Measurements from ENCODE around the gene USP49. TPM values are rescaled to one million over a fixed set of nuclear protein-coding genes. Genes with fewer than 3 reads are reported as not detected.

Gene USP49
- total and polyA plus RNA-seq, 10 of the 15 experiments (the other 5 are each of a cell fraction or from before 2014, with no cell fraction given): 1.0 to 7.7 (median 4.3) TPM

DNA sequence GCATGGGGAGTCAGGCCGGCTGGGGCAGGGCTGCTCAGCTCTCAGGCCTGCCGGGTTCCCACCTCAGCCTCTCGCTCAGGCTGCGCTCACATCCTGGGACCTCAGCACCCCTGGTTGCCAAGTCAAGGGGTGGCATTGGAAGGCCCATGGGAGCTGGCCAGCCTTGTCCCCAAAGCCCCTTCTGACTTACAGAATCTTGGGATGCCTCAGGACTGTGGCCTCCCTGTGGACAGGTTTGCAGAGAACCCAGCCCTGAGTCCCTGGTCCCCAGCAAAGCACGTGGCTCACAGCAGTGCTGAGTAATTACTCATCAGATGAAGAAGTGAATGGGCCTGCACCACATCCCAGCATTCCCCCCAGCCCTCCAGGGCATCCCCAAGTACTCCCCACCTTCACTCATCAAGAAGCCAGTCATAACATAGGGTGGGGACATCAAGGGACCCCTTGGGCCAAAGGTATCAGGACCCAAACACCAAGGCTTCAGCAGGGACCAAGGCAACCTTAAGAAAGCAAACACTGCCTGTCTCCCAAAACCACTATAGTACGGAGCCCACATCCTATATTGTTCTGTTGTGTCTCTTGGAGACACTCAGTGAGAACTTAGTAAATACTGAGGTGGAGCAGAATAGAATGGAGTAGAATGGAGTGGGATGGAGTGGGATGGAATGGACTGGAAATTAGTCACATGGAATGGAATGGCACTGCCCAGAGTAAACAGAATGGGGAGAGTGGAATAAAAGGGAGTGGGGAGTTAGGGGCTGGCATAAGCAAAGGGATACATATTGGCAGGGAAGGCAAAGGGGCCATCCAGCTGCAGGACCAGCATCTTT lies 151.6 kb downstream of the USP49 start:
- Histone ChIP-seq H3K27ac (ENCODE audit: control insufficient read depth, insufficient read depth) (no peak overlapping the region), H3K27me3 (replicated peaks in 1 of 2; ENCODE audit: control insufficient read depth in 2 of 2, insufficient read depth in 2 of 2, low read length in 1 of 2) (no peaks in the 10 kb centered on the region; a peak in 1 of 4 replicates), H3K9ac (ENCODE audit: control insufficient read depth, insufficient read depth, low read length) (no peak overlapping the region), H3K36me3 (ENCODE audit: control insufficient read depth in 2 of 2, insufficient read depth in 2 of 2, low read length in 1 of 2) (no peaks in the 10 kb centered on the region), H3K79me2 (ENCODE audit: control insufficient read depth, insufficient read depth, low read length) (no peaks in the 10 kb centered on the region), H3K4me3 (no peak overlapping the region), H4K20me1 (ENCODE audit: control insufficient read depth, insufficient read depth) (no peaks in the 10 kb centered on the region), H3K4me2 (ENCODE audit: control insufficient read depth, insufficient read depth) (no peak overlapping the region), H2AFZ (ENCODE audit: control insufficient read depth, low read depth, low read length) (no peak overlapping the region), H3K4me1 (ENCODE audit: control insufficient read depth, insufficient read depth, low read length) (no peaks in the 10 kb centered on the region), H3K9me3 (replicated peaks; ENCODE audit: control insufficient read depth, insufficient read depth, low read length) (no peaks in the 10 kb centered on the region)
- ChIA-PET SMC1A (ENCODE audit: uncharacterized antibody, unreplicated experiment) (no interaction called here), POLR2A (no interaction called here), RAD21 (ENCODE audit: unreplicated experiment) (no interaction called here), CTCF (no interaction called here)
- 51% methylated on average over 6 of the region's 6 CpGs for WGBS (ENCODE audit: insufficient coverage, insufficient replicate concordance, low lambda C conversion rate, missing lambda C conversion rate)
- in situ Hi-C loops (cut with MboI) (no loop called here), intact Hi-C loops (cut with micrococcal nuclease; ENCODE audit: unreplicated experiment) (no loop called here)
- TF ChIP-seq STAT3 (IDR thresholded peaks at IDR 0.05; ENCODE audit: low read depth, low read length) (no peak), RFX5 (IDR thresholded peaks at IDR 0.05; ENCODE audit: low read depth, low read length) (no peak), RB1 (IDR thresholded peaks at IDR 0.05; ENCODE audit: borderline replicate concordance) (no peak), POLR2AphosphoS2 (IDR thresholded peaks at IDR 0.05; ENCODE audit: low read depth, low read length) (no peak), ZNF622 (IDR thresholded peaks at IDR 0.05) (no peak), ZZZ3 (IDR thresholded peaks at IDR 0.05; ENCODE audit: control insufficient read depth, insufficient read length, low read depth) (no peak)
- TF ChIP-seq, protein P1, sequence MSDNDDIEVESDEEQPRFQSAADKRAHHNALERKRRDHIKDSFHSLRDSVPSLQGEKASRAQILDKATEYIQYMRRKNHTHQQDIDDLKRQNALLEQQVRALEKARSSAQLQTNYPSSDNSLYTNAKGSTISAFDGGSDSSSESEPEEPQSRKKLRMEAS (IDR thresholded peaks at IDR 0.05; ENCODE audit: low read depth, low read length): no peak
- TF ChIP-seq, protein P2, sequence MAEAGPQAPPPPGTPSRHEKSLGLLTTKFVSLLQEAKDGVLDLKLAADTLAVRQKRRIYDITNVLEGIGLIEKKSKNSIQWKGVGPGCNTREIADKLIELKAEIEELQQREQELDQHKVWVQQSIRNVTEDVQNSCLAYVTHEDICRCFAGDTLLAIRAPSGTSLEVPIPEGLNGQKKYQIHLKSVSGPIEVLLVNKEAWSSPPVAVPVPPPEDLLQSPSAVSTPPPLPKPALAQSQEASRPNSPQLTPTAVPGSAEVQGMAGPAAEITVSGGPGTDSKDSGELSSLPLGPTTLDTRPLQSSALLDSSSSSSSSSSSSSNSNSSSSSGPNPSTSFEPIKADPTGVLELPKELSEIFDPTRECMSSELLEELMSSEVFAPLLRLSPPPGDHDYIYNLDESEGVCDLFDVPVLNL (IDR thresholded peaks at IDR 0.05; ENCODE audit: low read depth, low read length): no peak
- TF ChIP-seq, protein P3, sequence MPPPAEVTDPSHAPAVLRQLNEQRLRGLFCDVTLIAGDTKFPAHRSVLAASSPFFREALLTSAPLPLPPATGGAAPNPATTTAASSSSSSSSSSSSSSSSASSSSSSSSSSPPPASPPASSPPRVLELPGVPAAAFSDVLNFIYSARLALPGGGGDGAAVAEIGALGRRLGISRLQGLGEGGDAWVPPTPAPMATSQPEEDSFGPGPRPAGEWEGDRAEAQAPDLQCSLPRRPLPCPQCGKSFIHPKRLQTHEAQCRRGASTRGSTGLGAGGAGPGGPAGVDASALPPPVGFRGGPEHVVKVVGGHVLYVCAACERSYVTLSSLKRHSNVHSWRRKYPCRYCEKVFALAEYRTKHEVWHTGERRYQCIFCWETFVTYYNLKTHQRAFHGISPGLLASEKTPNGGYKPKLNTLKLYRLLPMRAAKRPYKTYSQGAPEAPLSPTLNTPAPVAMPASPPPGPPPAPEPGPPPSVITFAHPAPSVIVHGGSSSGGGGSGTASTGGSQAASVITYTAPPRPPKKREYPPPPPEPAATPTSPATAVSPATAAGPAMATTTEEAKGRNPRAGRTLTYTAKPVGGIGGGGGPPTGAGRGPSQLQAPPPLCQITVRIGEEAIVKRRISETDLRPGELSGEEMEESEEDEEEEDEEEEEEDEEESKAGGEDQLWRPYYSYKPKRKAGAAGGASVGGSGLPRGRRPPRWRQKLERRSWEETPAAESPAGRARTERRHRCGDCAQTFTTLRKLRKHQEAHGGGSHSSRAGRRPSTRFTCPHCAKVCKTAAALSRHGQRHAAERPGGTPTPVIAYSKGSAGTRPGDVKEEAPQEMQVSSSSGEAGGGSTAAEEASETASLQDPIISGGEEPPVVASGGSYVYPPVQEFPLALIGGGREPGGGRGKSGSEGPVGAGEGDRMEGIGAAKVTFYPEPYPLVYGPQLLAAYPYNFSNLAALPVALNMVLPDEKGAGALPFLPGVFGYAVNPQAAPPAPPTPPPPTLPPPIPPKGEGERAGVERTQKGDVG (CRISPR knock-in tag; IDR thresholded peaks at IDR 0.05): no peak
- TF ChIP-seq, protein P4, sequence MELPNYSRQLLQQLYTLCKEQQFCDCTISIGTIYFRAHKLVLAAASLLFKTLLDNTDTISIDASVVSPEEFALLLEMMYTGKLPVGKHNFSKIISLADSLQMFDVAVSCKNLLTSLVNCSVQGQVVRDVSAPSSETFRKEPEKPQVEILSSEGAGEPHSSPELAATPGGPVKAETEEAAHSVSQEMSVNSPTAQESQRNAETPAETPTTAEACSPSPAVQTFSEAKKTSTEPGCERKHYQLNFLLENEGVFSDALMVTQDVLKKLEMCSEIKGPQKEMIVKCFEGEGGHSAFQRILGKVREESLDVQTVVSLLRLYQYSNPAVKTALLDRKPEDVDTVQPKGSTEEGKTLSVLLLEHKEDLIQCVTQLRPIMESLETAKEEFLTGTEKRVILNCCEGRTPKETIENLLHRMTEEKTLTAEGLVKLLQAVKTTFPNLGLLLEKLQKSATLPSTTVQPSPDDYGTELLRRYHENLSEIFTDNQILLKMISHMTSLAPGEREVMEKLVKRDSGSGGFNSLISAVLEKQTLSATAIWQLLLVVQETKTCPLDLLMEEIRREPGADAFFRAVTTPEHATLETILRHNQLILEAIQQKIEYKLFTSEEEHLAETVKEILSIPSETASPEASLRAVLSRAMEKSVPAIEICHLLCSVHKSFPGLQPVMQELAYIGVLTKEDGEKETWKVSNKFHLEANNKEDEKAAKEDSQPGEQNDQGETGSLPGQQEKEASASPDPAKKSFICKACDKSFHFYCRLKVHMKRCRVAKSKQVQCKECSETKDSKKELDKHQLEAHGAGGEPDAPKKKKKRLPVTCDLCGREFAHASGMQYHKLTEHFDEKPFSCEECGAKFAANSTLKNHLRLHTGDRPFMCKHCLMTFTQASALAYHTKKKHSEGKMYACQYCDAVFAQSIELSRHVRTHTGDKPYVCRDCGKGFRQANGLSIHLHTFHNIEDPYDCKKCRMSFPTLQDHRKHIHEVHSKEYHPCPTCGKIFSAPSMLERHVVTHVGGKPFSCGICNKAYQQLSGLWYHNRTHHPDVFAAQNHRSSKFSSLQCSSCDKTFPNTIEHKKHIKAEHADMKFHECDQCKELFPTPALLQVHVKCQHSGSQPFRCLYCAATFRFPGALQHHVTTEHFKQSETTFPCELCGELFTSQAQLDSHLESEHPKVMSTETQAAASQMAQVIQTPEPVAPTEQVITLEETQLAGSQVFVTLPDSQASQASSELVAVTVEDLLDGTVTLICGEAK (IDR thresholded peaks at IDR 0.05; ENCODE audit: borderline replicate concordance): no peak
- no peak for DNase-seq (ENCODE audit: low read depth, low spot score)
- no peak for FAIRE-seq
- ATAC-seq: no peak
- no TSS peak for BruUV-seq (replicated peaks)

All from GM12878 (cell line).